ENCODE data around the gene PGM1. TPM values are rescaled to one million over a fixed set of nuclear protein-coding genes. Genes with fewer than 3 reads are reported as not detected.

PGM1 gene
- total and polyA plus RNA-seq, 8 donors, result 39.3 to 65.6 (median 43.5) TPM

DNA sequence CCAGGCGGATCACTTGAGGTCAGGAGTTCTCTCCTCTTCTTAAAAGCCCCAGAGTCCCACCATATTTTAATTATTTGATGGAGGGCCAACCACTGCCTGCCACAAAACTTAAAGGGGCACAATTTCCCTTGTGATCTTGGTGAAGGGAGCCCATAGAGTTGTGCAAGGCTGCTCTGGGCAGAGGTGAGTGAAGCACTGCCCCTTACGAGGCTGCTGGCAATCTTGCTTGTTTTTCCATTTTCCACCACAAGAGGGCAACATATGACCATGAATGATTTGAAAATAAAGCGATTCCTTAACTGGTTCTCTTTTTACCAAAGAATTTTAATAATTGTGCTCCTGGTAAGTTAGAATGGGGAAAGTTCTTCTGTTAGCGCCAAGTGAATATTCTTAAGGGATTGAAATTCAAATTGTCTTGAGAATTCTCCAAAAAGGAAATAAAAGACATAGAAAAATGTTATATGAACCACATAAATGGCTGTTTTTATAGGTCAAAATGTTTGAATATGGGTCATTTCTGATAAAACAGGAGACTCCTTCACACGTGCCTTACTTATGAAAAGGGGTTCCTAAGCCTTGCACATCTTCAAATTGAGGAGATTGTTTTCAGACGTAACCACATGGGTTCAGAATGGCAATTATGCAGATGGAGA, 22.7 kb downstream of the PGM1 start:
- intact Hi-C loops (cut with DNase I), result loop anchor here in 1 of 2 donors (5.0 kb wide), 1 partner anchor 631 kb away; no protein-coding TSS in a partner anchor
- ATAC-seq, result peak; percentile 76
- DNase-seq, result peak in 3 of 4 donors; percentile 42 to 83 (median 77)

DNA sequence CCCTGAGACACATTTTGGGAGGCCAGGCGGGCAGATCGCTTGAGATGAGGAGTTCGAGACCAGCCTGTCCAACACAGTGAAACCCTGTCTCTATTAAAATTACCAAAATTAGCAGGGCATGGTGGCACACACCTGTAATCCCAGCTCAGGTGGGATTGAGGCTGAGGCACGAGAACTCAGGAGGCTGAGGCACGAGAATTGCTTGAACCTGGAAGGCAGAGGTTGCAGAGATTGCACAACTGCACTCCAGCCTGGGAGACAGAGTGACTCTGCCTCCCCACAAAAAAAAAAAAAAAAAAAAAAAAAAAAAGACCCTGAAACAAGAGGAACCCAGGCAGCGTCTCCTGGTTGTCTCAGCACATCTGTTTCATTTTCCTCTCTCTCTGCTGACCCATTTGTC, 24.2 kb downstream of the PGM1 start:
- DNase-seq (no peak), ATAC-seq (no peak)
- H3K36me3 ChIP-seq, result no peaks in the 10 kb centered on the region
- no peak overlapping the region for H3K27ac ChIP-seq
- TF ChIP-seq, protein P1, sequence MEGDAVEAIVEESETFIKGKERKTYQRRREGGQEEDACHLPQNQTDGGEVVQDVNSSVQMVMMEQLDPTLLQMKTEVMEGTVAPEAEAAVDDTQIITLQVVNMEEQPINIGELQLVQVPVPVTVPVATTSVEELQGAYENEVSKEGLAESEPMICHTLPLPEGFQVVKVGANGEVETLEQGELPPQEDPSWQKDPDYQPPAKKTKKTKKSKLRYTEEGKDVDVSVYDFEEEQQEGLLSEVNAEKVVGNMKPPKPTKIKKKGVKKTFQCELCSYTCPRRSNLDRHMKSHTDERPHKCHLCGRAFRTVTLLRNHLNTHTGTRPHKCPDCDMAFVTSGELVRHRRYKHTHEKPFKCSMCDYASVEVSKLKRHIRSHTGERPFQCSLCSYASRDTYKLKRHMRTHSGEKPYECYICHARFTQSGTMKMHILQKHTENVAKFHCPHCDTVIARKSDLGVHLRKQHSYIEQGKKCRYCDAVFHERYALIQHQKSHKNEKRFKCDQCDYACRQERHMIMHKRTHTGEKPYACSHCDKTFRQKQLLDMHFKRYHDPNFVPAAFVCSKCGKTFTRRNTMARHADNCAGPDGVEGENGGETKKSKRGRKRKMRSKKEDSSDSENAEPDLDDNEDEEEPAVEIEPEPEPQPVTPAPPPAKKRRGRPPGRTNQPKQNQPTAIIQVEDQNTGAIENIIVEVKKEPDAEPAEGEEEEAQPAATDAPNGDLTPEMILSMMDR (IDR thresholded peaks at IDR 0.05), result no peak
- intact Hi-C loops (cut with DNase I), result loop anchor here in 1 of 2 donors (5.0 kb wide), 1 partner anchor 630 kb away; no protein-coding TSS in a partner anchor
- peaks cover 5 to 11% of the 10 kb centered on the region in 2 donors for H3K4me1 ChIP-seq
- no peak overlapping the region for H3K4me3 ChIP-seq
- no peaks in the 10 kb centered on the region for H3K9me3 ChIP-seq
- H3K27me3 ChIP-seq, result no peaks in the 10 kb centered on the region

More for the DNA sequence above, 22.7 kb downstream of the PGM1 start:
- Histone ChIP-seq H3K27me3 (no peaks in the 10 kb centered on the region), H3K4me1 (peaks cover 5 to 19% of the 10 kb centered on the region in 2 donors), H3K27ac (no peak overlapping the region), H3K4me3 (no peak overlapping the region), H3K36me3 (no peaks in the 10 kb centered on the region), H3K9me3 (no peaks in the 10 kb centered on the region)
- TF ChIP-seq, protein P1 (IDR thresholded peaks at IDR 0.05), result peak; percentile 79 to 90

DNA sequence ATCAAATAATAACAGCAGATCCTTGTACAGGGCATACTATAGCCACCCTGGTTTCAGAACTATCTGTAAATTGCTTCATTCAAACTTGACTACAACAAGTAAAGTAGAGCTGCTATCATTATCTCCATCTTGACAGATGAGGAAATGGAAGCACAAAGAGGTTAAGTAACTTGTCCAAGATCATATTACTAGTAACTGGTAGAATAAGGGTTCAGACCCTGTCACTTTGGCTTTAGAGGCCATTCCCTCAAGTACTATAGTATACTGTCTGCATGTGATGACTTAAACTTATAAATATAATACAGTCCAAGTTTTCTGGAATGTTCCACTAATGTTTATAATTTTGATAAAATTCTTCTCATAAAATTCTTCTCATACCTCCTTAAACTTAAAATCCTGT, 24.8 kb downstream of the PGM1 start:
- Histone ChIP-seq H3K4me1 (peaks cover 0 to 6% of the 10 kb centered on the region in 2 donors), H3K4me3 (no peak overlapping the region), H3K36me3 (no peaks in the 10 kb centered on the region), H3K9me3 (no peaks in the 10 kb centered on the region), H3K27me3 (no peaks in the 10 kb centered on the region), H3K27ac (no peak overlapping the region)
- TF ChIP-seq, protein P1 (IDR thresholded peaks at IDR 0.05), result no peak
- no peak for DNase-seq
- intact Hi-C loops (cut with DNase I), result loop anchor here in 1 of 2 donors (5.0 kb wide), 1 partner anchor 629 kb away; no protein-coding TSS in a partner anchor
- no peak for ATAC-seq

GRCh38 chr1:63619558-63619957, 26.3 kb downstream of the PGM1 start:
- TF ChIP-seq, protein P1 (IDR thresholded peaks at IDR 0.05), result no peak
- DNase-seq, result no peak
- H3K36me3 ChIP-seq, result no peaks in the 10 kb centered on the region
- no peak overlapping the region for H3K4me3 ChIP-seq
- H3K9me3 ChIP-seq, result no peaks in the 10 kb centered on the region
- no peaks in the 10 kb centered on the region for H3K27me3 ChIP-seq
- peaks cover 0 to 4% of the 10 kb centered on the region in 2 donors for H3K4me1 ChIP-seq
- H3K27ac ChIP-seq, result no peak overlapping the region
- intact Hi-C loops (cut with DNase I), result loop anchor here in 1 of 2 donors (5.0 kb wide), 1 partner anchor 628 kb away; no protein-coding TSS in a partner anchor
- no peak for ATAC-seq

DNA sequence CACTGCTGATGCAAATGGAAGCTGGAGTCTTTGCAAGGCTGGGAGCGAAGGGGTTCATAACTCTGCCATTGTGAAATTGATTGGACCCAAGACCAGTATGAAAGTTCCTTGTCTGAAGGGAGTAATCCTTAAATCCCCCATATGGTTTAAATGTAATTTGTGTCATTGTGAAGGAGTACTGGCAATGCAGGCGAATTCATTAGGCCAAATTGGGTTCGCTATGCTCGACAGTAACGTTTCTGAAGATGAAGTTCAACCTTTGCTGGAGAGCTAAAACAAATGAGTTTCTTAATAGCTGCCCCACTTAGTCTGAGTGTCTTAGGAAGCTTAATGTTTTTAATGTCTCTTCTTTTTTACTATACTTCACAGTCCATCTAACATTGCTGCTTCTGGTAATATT, 27.5 kb downstream of the PGM1 start:
- H3K4me3 ChIP-seq, result no peak overlapping the region
- H3K36me3 ChIP-seq, result no peaks in the 10 kb centered on the region
- intact Hi-C loops (cut with DNase I), result no loop called here
- no peak for ATAC-seq
- peaks cover 0 to 3% of the 10 kb centered on the region in 2 donors for H3K4me1 ChIP-seq
- H3K27me3 ChIP-seq, result no peaks in the 10 kb centered on the region
- H3K9me3 ChIP-seq, result no peaks in the 10 kb centered on the region
- TF ChIP-seq, protein P1 (IDR thresholded peaks at IDR 0.05), result no peak
- DNase-seq, result no peak
- no peak overlapping the region for H3K27ac ChIP-seq
